Cardiac muscle cell (in vitro differentiated cells and primary cell): Measurements from ENCODE around the gene NPY1R. TPM values are rescaled to one million over a fixed set of nuclear protein-coding genes. Genes with fewer than 3 reads are reported as not detected.

Source experiments
- DNase-seq, 2 donors: peaks; one replicate each; pipeline versions ENCODE4 v3.0.0 to v3.0.0-alpha.2; 2010 to 2017; ENCODE audit warnings: low read depth in 1 of 2, low spot score in 1 of 2
- H3K27ac ChIP-seq: fragments of 200-600 bp; sonication (generic); 2 replicates; pipeline ENCODE4 v1.5.1; 2016
- H3K27me3 ChIP-seq: fragments of 200-600 bp; sonication (generic); 2 replicates; pipeline ENCODE4 v1.6.0; 2016; ENCODE audit warnings: control low read depth
- H3K36me3 ChIP-seq: fragments of 200-600 bp; sonication (generic); 2 replicates; pipeline ENCODE4 v1.5.1; 2016; ENCODE audit warnings: control low read depth
- H3K4me1 ChIP-seq: fragments of 200-600 bp; sonication (generic); 2 replicates; pipeline ENCODE4 v1.8.1; 2017; ENCODE audit warnings: low read depth, mild to moderate bottlenecking, mixed run types
- H3K4me3 ChIP-seq: fragments of 200-600 bp; sonication (generic); 2 replicates; pipeline ENCODE4 v1.5.1; 2016; ENCODE audit warnings: mild to moderate bottlenecking
- H3K9me3 ChIP-seq: fragments of 200-600 bp; sonication (generic); 2 replicates; pipeline ENCODE4 v1.5.1; 2017; ENCODE audit warnings: low read depth, mild to moderate bottlenecking, control low read depth
- polyA plus RNA-seq: library from polyadenylated mRNA; unstranded; fragments of >200 nt; fragmentation: Nextera tagmentation; extraction: Ambion mirVana; gene quantifications from 2 replicates; pipeline ENCODE4 v1.2.1, GENCODE V29; 2016
- total RNA-seq: library from RNA; depleted of rRNA; stranded (reverse); fragments of >200 nt; gene quantifications from 2 replicates; pipeline ENCODE4 v1.2.3, GENCODE V29; 2016
- TF ChIP-seq, protein P1 (sequence below): IDR thresholded peaks from 2 replicates; pipeline ENCODE4 v1.5.1; 2012; ENCODE audit warnings: low read depth, mild to moderate bottlenecking, low read length

The NPY1R gene
- total and polyA plus RNA-seq, 2 experiments from 2014 or later, result 8.0 to 16.8 TPM

DNA sequence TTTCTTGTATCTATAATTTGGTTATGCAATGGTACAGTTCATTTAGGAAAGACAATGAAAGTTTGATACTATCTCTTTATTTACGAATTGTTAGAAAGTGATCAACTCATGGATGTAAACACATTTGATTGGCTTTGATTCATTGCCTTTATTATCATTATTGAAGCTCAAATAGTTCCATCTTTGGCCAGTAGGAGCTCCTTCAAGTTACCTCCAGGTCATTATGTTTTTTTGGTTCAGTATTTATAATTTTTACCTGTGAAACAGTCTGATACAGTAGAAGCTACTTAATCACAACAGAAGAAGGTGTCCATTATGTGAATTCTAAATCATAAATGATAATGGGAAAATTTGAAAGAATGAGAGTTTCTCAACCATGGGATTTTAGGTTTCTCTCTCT lies 23.7 kb upstream of the NPY1R start:
- H3K36me3 ChIP-seq, result no peaks in the 10 kb centered on the region
- H3K9me3 ChIP-seq, result no peaks in the 10 kb centered on the region
- no peaks in the 10 kb centered on the region for H3K27me3 ChIP-seq
- no peak overlapping the region for H3K4me3 ChIP-seq
- H3K27ac ChIP-seq, result no peak overlapping the region
- DNase-seq, result no peak
- peaks cover 4% of the 10 kb centered on the region for H3K4me1 ChIP-seq
- TF ChIP-seq, protein P1, sequence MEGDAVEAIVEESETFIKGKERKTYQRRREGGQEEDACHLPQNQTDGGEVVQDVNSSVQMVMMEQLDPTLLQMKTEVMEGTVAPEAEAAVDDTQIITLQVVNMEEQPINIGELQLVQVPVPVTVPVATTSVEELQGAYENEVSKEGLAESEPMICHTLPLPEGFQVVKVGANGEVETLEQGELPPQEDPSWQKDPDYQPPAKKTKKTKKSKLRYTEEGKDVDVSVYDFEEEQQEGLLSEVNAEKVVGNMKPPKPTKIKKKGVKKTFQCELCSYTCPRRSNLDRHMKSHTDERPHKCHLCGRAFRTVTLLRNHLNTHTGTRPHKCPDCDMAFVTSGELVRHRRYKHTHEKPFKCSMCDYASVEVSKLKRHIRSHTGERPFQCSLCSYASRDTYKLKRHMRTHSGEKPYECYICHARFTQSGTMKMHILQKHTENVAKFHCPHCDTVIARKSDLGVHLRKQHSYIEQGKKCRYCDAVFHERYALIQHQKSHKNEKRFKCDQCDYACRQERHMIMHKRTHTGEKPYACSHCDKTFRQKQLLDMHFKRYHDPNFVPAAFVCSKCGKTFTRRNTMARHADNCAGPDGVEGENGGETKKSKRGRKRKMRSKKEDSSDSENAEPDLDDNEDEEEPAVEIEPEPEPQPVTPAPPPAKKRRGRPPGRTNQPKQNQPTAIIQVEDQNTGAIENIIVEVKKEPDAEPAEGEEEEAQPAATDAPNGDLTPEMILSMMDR, result no peak

DNA sequence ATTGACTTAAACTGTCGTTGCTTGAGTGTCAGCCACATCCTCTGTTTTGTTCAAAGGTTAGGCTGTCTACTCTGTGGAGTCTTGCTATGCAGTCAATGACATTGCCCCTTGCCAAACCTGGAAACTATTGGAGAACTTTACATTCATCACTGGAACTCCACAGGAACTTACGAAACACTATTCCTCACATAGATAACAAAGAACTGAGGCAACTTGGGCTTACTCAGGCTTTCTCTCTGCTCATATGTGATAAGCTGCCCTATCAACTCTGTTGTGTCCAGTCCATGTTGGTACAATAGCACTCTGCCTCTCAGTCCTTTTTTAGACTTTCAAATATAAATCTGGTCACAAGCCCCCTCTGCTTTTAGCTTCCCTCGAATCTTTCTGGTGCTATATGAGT lies 20.7 kb upstream of the NPY1R start:
- Histone ChIP-seq H3K4me1 (peaks cover 4% of the 10 kb centered on the region), H3K27ac (peak overlapping the region; percentile 6), H3K9me3 (no peaks in the 10 kb centered on the region), H3K4me3 (no peak overlapping the region), H3K27me3 (no peaks in the 10 kb centered on the region), H3K36me3 (no peaks in the 10 kb centered on the region)
- DNase-seq, result peak in 1 of 2 donors; percentile 52
- TF ChIP-seq, protein P1, result no peak

DNA sequence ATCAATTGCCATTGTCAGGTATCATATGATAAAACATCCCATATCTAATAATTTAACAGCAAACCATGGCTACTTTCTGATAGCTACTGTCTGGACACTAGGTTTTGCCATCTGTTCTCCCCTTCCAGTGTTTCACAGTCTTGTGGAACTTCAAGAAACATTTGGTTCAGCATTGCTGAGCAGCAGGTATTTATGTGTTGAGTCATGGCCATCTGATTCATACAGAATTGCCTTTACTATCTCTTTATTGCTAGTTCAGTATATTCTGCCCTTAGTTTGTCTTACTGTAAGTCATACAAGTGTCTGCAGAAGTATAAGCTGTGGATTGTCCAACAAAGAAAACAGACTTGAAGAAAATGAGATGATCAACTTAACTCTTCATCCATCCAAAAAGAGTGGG lies 18.3 kb upstream of the NPY1R start:
- H3K4me1 ChIP-seq, result peaks cover 4% of the 10 kb centered on the region
- H3K9me3 ChIP-seq, result no peaks in the 10 kb centered on the region
- H3K27ac ChIP-seq, result no peak overlapping the region
- no peak for DNase-seq
- H3K27me3 ChIP-seq, result peaks cover 10% of the 10 kb centered on the region
- TF ChIP-seq, protein P1, result no peak
- H3K4me3 ChIP-seq, result no peak overlapping the region
- H3K36me3 ChIP-seq, result no peaks in the 10 kb centered on the region

DNA sequence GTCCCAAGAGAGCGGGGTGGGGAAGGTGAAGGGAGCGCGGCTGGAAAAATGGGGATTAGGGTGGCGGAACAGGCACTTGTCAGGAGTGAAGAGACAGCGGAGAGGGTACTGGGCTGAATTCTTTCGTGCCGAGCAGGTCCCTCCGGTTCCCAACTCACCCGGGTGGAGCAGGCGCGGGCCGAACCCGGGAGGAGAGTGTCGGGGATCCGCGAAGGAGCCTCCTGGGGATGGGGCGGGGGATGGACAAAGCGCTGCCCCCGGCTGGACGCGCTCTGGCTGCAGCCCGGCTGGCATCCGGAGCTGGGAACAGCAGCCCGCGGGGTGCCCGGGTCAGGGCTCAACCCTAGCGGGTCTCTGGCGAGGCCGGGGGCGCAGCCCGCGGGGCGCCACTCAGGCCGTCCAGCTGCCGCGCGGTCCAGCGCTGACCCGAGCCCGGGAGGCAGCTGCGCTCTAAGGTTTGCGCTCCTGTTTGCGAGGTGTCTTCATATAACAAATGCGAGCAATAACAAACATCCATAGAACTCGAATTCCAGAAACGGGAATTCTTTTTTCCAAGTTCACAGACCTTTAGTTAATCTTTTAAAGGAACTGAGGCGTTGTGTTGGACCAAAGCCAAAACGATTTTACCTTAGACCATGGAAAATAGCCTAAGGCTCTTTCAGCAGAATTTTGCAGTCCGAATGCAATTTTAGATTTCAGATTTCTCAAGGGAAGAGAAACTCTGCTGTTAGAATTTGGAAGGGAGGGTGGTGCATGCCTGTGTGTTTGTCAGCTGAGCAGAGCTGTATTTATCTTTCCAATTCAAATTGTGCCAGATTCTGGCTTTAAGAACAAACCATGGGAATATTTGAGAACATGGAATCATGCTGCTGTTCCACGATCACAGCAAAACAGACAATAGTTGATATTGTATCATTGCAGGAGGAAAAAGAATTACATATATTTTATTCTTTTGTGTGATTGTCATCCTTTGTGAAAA lies 12.0 kb upstream of the NPY1R start:
- Histone ChIP-seq H3K27ac (no peak overlapping the region), H3K36me3 (no peaks in the 10 kb centered on the region), H3K27me3 (peaks cover 68% of the 10 kb centered on the region), H3K4me3 (peak overlapping the region; percentile 60), H3K4me1 (no peaks in the 10 kb centered on the region), H3K9me3 (no peaks in the 10 kb centered on the region)
- peak; percentile 19 to 57 for DNase-seq
- TF ChIP-seq, protein P1, result no peak

DNA sequence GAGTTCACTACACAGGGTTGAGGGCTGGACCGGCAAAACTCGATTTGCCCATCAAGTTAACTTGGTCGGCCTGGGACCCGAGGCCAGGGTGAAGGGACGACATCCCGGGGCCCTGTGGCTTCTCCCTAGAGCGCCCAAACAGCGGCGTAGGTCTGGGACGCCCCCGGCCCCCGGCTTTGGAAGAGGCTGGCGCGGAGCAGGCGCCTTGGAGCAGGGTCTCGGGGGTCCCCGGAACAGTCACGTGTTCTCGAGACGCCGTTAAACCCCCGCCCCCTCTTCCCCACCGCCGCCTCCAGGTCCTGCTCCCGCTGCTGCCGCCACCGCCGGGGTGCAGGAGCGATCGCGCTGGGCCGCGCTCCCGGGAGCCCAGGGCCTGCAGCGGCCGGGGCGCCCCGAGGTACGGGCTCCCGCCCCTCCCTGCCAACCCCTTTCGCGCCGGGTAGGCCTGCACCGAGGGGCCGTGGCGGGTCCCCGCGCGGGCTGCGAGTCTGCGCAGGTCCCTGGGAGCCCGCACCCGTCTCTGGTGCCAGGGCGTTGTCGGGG lies 11.3 kb upstream of the NPY1R start, which contains the start of gene NPY5R:
NPY5R (plus strand) TSS at position 289 of the 543 bp plus-strand sequence. CDS start 6,382 bp downstream, outside the sequence.
- TF ChIP-seq, protein P1, result no peak
- Histone ChIP-seq H3K27ac (no peak within 1 kb of the TSS), H3K9me3 (no peaks in the 10 kb centered on the region), H3K36me3 (no peaks in the 10 kb centered on the region), H3K4me1 (no peaks in the 10 kb centered on the region), H3K4me3 (peak within 1 kb of the TSS; percentile 60), H3K27me3 (peaks cover 72% of the 10 kb centered on the region)
- DNase-seq, result peak in 1 of 2 donors; percentile 54
